GM12872 (cell line): ENCODE results near the gene KIF13A.

Source experiments
- CTCF ChIP-seq: IDR thresholded peaks from 3 replicates; pipeline ENCODE4 v1.5.1; 2011; ENCODE audit warnings: low read depth, mild to moderate bottlenecking, low read length, moderate library complexity; ENCODE audit not compliant: insufficient read depth

The KIF13A gene

GRCh38 chr6:17932330-17932852 lies 55.0 kb downstream of the KIF13A start:
- TF ChIP-seq CTCF = no peak

- TF ChIP-seq CTCF = no peak
These were observed 56.2 kb downstream of the KIF13A start for GRCh38 chr6:17931227-17931626.

GRCh38 chr6:17930321-17930993 lies 57.0 kb downstream of the KIF13A start:
- no peak for TF ChIP-seq CTCF

- no peak for TF ChIP-seq CTCF
These were observed 58.7 kb downstream of the KIF13A start for GRCh38 chr6:17928514-17929430.

- TF ChIP-seq CTCF = no peak
These were observed 59.7 kb downstream of the KIF13A start for GRCh38 chr6:17927705-17928104.

- TF ChIP-seq CTCF = no peak
These were observed 64.0 kb downstream of the KIF13A start for GRCh38 chr6:17923401-17923863.

- no peak for TF ChIP-seq CTCF
These were observed 66.0 kb downstream of the KIF13A start for GRCh38 chr6:17921454-17921853.
